HG02588 (cell line): ENCODE data around the gene PLA2G2A.
"Not testable (repeated sequence)": the region's sequence is repeated elsewhere in the genome, so short reads cannot be mapped to it uniquely, and the experiment has no call there.

Experiments used
- ATAC-seq: cut with Tn5 transposase; IDR thresholded peaks from one replicate; pipeline ENCODE4 v1.9.1; 2021; ENCODE audit warnings: mild to moderate bottlenecking, moderate library complexity; ENCODE audit not compliant: unreplicated experiment

Gene PLA2G2A

GRCh38 chr1:19979494-19979977, at the start of gene PLA2G2A:
Gene PLA2G2A (minus strand): TSS chr1:19979618. CDS start chr1:19978773, 845 bp downstream.
- ATAC-seq: no peak

DNA sequence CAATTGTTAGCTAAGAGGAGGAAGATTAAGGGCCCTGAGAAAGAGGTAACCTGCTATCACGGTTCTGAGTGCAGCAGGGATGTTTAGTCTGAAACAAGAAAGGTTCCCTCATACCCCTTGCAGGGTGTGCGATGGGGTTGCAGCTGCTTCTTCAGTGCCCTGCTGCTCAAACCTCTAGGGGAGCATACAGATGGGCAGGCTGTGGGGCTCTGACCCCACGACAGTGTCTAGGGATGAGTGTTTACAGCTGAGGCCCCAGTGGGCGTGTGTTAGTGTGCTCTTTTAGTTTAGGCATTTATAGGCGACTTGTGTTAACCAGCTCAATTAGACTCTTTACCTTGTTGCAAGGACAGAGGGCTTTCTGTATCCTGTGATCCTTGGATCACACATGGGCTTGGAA, 49.3 kb upstream of the PLA2G2A start:
- no peak for ATAC-seq

DNA sequence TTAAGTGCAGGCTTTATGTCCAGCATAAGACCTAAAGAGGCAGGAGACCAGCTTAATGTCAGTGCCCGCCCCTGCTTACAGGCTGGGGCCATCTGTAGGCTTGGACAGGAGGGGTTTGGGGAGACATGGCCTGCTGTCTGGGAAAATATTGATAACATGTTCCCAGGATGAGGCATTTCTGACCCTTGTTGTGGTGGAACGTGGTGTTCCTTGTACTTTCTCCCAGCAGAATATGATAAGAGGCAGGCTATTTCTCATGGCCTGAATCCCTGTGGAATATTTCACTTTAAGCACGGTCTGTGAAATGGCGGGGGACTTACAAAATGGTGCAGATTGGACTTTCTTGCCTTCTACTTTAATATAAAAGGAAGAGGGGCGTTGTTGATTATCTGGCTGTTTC, 48.7 kb upstream of the PLA2G2A start:
- no peak for ATAC-seq

DNA sequence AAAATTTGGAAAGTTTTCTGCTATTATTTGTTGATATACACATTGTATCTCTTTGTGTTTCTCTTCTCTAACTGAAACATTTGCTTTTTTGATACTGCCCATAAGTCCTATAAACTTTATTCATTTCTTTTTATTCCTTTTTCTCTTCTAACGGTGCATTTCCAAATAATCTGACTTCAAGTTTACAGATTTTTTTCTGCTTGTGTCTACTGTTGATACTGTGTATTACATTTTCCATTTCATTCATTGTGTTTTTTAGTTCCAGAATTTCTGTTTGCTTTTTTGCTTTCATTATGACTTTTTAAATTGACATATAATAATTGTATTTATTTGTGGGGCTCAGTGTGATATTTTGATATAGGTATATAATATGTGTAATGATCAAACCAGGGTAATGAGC, 38.3 kb upstream of the PLA2G2A start:
- ATAC-seq: no peak

DNA sequence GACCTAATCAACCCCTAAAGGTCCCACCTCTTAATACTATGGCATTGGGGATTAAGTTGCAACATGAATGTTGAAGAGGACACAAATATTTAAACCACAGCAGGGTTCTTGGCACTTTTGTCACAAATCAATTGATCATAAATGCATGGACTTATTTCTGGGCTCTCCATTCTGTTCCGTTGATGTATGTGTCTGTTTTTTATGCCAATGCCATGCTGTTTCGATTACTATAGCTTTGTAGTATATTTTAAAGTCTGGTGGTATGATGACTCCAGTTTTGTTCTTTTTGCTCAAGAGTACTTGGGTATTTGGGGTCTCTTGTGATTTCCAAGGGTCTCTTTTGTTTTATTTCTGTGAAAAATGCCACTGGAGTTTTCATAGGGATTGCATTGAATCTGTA, 34.7 kb upstream of the PLA2G2A start:
- ATAC-seq: no peak

DNA sequence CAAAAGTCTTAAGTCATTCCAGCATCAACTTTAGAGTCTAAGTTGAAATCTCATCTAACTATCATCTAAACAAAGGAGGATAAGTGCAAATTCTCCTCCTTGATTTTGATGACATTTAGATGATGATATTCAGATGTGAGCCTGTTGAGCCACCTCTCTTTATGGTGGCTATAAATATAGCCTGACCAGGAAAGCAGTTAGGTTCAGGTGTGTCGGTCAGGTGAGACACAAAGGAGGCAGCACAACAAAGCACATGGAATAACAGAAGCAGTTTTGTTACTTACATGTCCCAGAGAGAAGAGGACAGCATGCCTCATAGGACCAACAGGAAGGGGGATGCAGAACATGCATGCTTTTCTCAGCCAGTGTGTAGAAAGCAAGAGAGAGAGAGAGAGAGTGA, 30.6 kb upstream of the PLA2G2A start:
- no peak for ATAC-seq

- ATAC-seq: no peak
These were observed 29.8 kb upstream of the PLA2G2A start for GRCh38 chr1:20009212-20009611.

- ATAC-seq: no peak
These were observed 29.0 kb upstream of the PLA2G2A start for GRCh38 chr1:20008391-20008841.

GRCh38 chr1:19998823-19999222, 19.4 kb upstream of the PLA2G2A start:
- not testable (repeated sequence) for ATAC-seq

DNA sequence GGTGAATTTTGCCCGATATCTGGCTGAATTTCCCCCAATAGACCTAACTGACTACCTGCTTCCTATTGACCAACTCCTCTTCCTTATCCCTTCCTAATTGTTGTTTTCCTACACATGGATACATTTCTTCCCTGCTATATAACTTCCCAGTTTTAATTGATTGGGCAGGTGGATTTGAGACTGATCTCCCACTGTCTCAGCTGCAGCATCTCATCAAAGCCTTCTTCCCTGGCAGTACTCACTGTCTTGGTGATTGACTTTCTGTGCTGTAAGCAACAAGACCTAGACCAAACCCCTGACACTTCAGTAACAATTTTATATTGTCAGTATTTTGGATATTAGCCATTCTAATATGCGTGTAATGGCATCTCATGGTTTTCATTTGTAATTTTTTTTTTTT, 11.3 kb upstream of the PLA2G2A start:
- no peak for ATAC-seq

DNA sequence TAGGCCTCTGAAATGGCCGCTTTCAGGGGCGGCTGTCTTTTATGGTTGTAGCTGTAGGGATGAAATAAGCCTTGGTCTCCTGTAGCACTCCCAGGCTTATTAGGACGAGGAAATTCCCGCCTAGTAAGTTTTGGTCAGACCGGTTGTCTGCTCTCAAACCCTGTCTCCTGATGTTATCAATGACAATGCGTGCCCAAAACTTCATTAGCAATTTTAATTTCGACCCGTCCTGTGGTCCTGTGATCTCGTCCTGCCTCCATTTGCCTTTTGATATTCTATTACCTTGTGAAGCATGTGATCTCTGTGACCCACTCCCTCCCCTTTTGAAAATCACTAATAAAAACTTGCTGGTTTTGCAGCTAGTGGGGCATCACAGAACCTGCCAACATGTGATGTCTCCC, 10.8 kb upstream of the PLA2G2A start:
- ATAC-seq: not testable (repeated sequence)

- no peak for ATAC-seq
These were observed 9.0 kb upstream of the PLA2G2A start for GRCh38 chr1:19988267-19989006.

DNA sequence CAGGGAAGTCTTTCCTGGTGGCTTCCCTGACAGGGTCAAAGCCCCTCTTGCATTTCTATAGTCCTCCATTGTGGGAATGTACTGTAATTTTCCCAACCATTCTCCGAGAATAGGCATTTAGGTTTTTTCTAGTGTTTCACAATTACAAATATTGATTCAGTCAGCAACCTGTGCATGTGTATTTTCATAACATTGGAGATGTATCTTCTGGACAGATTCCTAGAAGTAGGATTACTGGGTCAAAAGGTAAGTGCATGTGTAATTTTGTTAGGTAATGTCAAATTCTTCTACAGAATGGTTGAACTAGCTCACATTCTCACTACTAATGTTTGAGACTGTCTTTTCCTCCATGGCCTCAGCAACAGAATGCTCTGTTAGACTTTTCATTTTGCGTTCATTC, 8.3 kb upstream of the PLA2G2A start:
- ATAC-seq: no peak

DNA sequence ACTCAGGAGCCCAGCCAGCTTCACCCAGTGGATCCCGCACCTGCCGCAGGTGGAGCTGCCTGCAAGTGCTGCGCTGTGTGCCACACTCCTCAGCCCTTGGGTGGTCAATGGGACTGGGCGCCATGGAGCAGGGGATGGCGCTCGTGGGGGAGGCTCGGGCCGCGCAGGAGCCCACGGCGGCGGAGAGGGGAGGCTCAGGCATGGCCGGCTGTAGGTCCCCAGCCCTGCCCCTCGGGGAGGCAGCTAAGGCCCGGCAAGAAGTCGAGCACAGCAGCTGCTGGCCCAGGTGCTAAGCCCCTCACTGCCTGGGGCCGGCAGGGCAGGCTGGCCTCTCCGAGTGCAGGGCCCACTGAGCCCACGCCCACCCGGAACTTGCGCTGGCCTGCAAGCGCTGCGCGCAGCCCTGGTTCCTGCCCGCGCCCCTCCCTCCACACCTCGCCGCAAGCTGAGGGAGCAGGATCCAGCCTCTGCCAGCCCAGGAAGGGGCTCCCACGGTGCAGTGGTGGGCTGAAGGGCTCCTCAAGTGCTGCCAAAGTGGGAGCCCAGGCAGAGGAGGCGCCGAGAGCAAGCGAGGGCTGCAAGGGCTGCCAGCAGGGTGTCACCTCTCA, 5.1 kb upstream of the PLA2G2A start:
- not testable (repeated sequence) for ATAC-seq

DNA sequence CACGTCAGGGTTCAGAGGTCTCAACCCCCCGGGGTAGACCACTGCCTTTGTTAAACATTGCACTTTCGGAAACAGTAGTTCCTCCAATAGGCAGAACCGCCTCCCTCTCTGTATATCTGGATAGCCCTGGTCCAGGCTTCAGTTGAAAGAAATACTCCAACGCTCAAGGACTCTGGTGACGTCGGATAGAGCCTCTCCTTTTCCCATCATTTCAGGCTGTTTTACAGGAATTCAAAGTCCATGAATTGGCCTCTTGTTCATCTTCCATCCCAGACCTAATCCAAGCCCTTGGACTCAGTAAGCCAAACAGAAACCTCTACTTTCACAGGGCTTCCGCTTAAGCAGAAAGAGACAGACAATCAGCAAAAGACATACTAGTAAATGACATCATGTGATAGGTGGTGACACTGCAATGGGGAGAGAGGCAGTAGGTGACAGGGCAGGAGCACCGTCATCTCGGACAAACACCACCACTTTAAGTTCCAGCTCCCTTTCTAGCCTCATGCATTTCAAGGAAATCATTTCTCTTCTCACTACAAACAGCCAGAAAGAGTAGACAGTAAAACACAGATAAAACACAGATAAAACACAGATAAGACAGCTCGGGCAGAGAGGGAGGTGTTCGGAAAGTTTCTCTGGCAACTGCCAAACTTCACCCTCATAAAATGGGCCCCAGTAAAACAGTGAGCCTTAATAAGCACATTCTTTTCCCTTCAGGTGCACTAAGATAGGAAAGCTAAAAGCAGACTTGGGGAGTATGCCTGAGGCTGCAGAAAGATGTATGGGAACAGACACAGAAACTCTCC, 2.3 kb upstream of the PLA2G2A start:
- no peak for ATAC-seq

DNA sequence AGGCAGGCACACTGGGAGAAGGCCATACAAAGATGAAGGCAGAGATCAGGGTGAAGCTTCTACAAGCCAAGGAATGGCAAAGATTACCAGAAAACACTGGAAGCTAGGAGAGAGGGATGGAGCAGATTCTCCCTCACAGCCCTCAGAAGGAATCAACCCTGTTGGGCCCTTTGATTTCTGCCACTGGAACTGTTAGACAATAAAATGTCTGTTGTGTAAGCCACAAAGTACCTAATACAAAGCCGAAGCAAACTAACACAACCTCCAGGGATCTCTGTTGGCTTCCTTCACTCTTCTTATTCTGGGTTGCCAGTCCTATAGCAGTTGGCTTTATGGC, 1.7 kb upstream of the PLA2G2A start:
- no peak for ATAC-seq

GRCh38 chr1:19980314-19980713, 896 bp upstream of the PLA2G2A start:
- no peak for ATAC-seq

DNA sequence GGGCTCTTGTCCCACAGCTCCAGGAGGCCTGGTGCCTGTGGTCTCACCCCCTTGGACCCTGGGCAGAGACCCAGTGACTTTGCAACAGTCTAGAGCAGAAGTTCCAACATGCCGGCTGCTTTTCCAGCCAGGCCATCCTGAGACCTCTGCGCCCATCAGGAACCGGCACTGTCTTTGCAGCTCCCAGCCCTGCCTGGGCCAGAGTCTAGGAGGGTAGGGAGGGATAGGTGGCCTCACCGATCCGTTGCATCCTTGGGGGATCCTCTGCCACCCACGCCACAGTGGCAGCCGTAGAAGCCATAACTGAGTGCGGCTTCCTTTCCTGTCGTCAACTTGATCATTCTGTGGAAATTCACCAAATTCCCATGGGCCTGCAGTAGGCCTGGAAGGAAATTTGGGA, 1.3 kb downstream of the PLA2G2A start:
- ATAC-seq: no peak

GRCh38 chr1:19976317-19977003, 3.0 kb downstream of the PLA2G2A start:
- ATAC-seq: no peak

- no peak for ATAC-seq
These were observed 3.8 kb downstream of the PLA2G2A start for GRCh38 chr1:19975423-19976193.
